Measurements from ENCODE around the gene MEI1. TPM values are rescaled to one million over a fixed set of nuclear protein-coding genes. Genes with fewer than 3 reads are reported as not detected.

Gene MEI1
- total RNA-seq, 4 donors from 2014 or later: 0.07 to 0.81 (median 0.50) TPM; not detected in 1

GRCh38 chr22:41831383-41831782 is 132.1 kb downstream of the MEI1 start:
- H3K27me3 ChIP-seq: no peaks in the 10 kb centered on the region
- WGBS, 2 donors (ENCODE audit: low coverage in 1 of 2): 49 to 51% methylated on average over 4 to 5 of the region's 6 CpGs
- H3K9me3 ChIP-seq: no peaks in the 10 kb centered on the region
- ATAC-seq: no peak
- H3K4me3 ChIP-seq: no peak overlapping the region
- peaks cover 0 to 43% (median 10%) of the 10 kb centered on the region in 3 donors for H3K4me1 ChIP-seq
- H3K27ac ChIP-seq: peak overlapping the region in 3 of 4 donors; percentile 89 to 97 (median 91)
- H3K36me3 ChIP-seq: peaks cover 0 to 8% of the 10 kb centered on the region in 2 donors
- TF ChIP-seq POLR2AphosphoS5 (IDR thresholded peaks at IDR 0.05): no peak
- TF ChIP-seq EP300 (IDR thresholded peaks at IDR 0.05): no peak

- ATAC-seq: no peak
- H3K27ac ChIP-seq: peak overlapping the region; percentile 87 to 97 (median 90)
- WGBS, 2 donors (ENCODE audit: low coverage in 1 of 2): 16 to 30% methylated on average over 4 to 10 of the region's 17 CpGs
- H3K4me1 ChIP-seq: peaks cover 0 to 37% (median 7%) of the 10 kb centered on the region in 3 donors
- no peaks in the 10 kb centered on the region for H3K9me3 ChIP-seq
- no peaks in the 10 kb centered on the region for H3K27me3 ChIP-seq
- H3K4me3 ChIP-seq: peak overlapping the region; percentile 80 to 99
- H3K36me3 ChIP-seq: peaks cover 0 to 13% of the 10 kb centered on the region in 2 donors
- TF ChIP-seq POLR2AphosphoS5 (IDR thresholded peaks at IDR 0.05) (no peak), EP300 (IDR thresholded peaks at IDR 0.05) (no peak), CTCF (IDR thresholded peaks at IDR 0.05) (no peak), POLR2A (IDR thresholded peaks at IDR 0.05) (no peak)
These were observed 132.7 kb downstream of the MEI1 start for GRCh38 chr22:41831828-41832552.

- TF ChIP-seq EP300 (IDR thresholded peaks at IDR 0.05) (no peak), CTCF (IDR thresholded peaks at IDR 0.05) (no peak), POLR2A (IDR thresholded peaks at IDR 0.05) (peak; percentile 70 to 76), POLR2AphosphoS5 (IDR thresholded peaks at IDR 0.05) (peak; percentile 85)
- ATAC-seq: peak; percentile 99
- H3K9me3 ChIP-seq: no peaks in the 10 kb centered on the region
- H3K4me1 ChIP-seq: peaks cover 0 to 41% (median 7%) of the 10 kb centered on the region in 3 donors
- H3K4me3 ChIP-seq: peak within 1 kb of the TSS; percentile 80 to 99
- no peaks in the 10 kb centered on the region for H3K27me3 ChIP-seq
- peaks cover 0 to 13% of the 10 kb centered on the region in 2 donors for H3K36me3 ChIP-seq
- 0% methylated on average over 1 of the region's 75 CpGs; no CpG with 5 or more reads in 1 of the 2 donors for WGBS, 2 donors (ENCODE audit: low coverage in 1 of 2)
- H3K27ac ChIP-seq: peak within 1 kb of the TSS; percentile 87 to 97 (median 90)
These were observed 133.5 kb downstream of the MEI1 start, which contains the start of gene SREBF2 for GRCh38 chr22:41832553-41833368. Gene SREBF2 (plus strand): TSS chr22:41833105. CDS start chr22:41833271, 166 bp downstream.

GRCh38 chr22:41833369-41834004 is 134.2 kb downstream of the MEI1 start:
- Histone ChIP-seq H3K9me3 (no peaks in the 10 kb centered on the region), H3K4me1 (peaks cover 0 to 48% (median 7%) of the 10 kb centered on the region in 3 donors), H3K36me3 (peaks cover 0 to 13% of the 10 kb centered on the region in 2 donors), H3K4me3 (peak overlapping the region; percentile 80 to 99), H3K27ac (peak overlapping the region; percentile 68 to 97 (median 90)), H3K27me3 (no peaks in the 10 kb centered on the region)
- 0% methylated on average over 2 of the region's 86 CpGs; no CpG with 5 or more reads in 1 of the 2 donors for WGBS, 2 donors (ENCODE audit: low coverage in 1 of 2)
- peak; percentile 7 for ATAC-seq
- no peak for TF ChIP-seq EP300 (IDR thresholded peaks at IDR 0.05)
- TF ChIP-seq CTCF (IDR thresholded peaks at IDR 0.05): peak in 1 of 4 experiments; percentile 23
- TF ChIP-seq POLR2A (IDR thresholded peaks at IDR 0.05): no peak
